Mesendoderm (in vitro differentiated cells): ENCODE data around the gene NID2.

Source experiments
- DNase-seq: peaks from one replicate; pipeline ENCODE4 v3.0.0; 2013
- H2AK5ac ChIP-seq: 2 replicates; pipeline ENCODE4 v1.6.1; 2013; ENCODE audit warnings: low read length, inconsistent platforms
- H2BK120ac ChIP-seq: 2 replicates; pipeline ENCODE4 v1.6.1; 2013; ENCODE audit warnings: low read depth, mild to moderate bottlenecking, low read length, moderate library complexity, mixed read lengths
- H2BK15ac ChIP-seq: replicated peaks from 2 replicates; pipeline ENCODE4 v1.6.1; 2013; ENCODE audit warnings: low read depth, mild to moderate bottlenecking, moderate library complexity
- H2BK5ac ChIP-seq: 2 replicates; pipeline ENCODE4 v1.6.1; 2013; ENCODE audit warnings: low read length, inconsistent platforms
- H3K18ac ChIP-seq: 2 replicates; pipeline ENCODE4 v1.6.1; 2013; ENCODE audit warnings: mild to moderate bottlenecking, low read length, mixed read lengths
- H3K23ac ChIP-seq: one replicate; pipeline ENCODE4 v1.6.1; 2013; ENCODE audit warnings: low read length
- H3K27ac ChIP-seq: 2 replicates; pipeline ENCODE4 v1.5.1; 2013; ENCODE audit warnings: low read depth, mild to moderate bottlenecking, inconsistent platforms, low read length, moderate library complexity
- H3K27me3 ChIP-seq: 2 replicates; pipeline ENCODE4 v1.6.1; 2013; ENCODE audit warnings: low read length, control low read depth, mild to moderate bottlenecking, inconsistent platforms; ENCODE audit not compliant: insufficient read depth, poor library complexity
- H3K36me3 ChIP-seq: 2 replicates; pipeline ENCODE4 v1.6.1; 2013; ENCODE audit warnings: low read length, inconsistent platforms; ENCODE audit not compliant: control insufficient read depth, insufficient read depth
- H3K4ac ChIP-seq: one replicate; pipeline ENCODE4 v1.6.1; 2013; ENCODE audit warnings: low read depth, mild to moderate bottlenecking, low read length, moderate library complexity
- H3K4me1 ChIP-seq: 2 replicates; pipeline ENCODE4 v1.6.1; 2013; ENCODE audit warnings: low read depth, low read length, inconsistent platforms; ENCODE audit not compliant: control insufficient read depth
- H3K4me2 ChIP-seq: 2 replicates; pipeline ENCODE4 v1.6.1; 2013; ENCODE audit warnings: low read length
- H3K4me3 ChIP-seq: 2 replicates; pipeline ENCODE4 v1.5.1; 2013; ENCODE audit warnings: mild to moderate bottlenecking, low read length
- H3K56ac ChIP-seq: one replicate; pipeline ENCODE4 v1.6.1; 2013; ENCODE audit warnings: low read length
- H3K79me1 ChIP-seq: 2 replicates; pipeline ENCODE4 v1.6.1; 2013; ENCODE audit warnings: low read length, inconsistent platforms
- H3K79me2 ChIP-seq: 2 replicates; pipeline ENCODE4 v1.6.1; 2013; ENCODE audit warnings: mild to moderate bottlenecking, low read length; ENCODE audit not compliant: control insufficient read depth, insufficient read depth
- H3K9ac ChIP-seq: 2 replicates; pipeline ENCODE4 v1.6.1; 2013; ENCODE audit warnings: low read length, inconsistent platforms
- H4K5ac ChIP-seq: one replicate; pipeline ENCODE4 v1.6.1; 2013; ENCODE audit warnings: low read length
- H4K8ac ChIP-seq: one replicate; pipeline ENCODE4 v1.6.1; 2013; ENCODE audit warnings: low read depth, mild to moderate bottlenecking, control low read depth, low read length, moderate library complexity
- WGBS: extraction: QIAGEN DNeasy Blood & Tissue Kit; methylation state at CpG from one replicate; pipeline ENCODE4 v1.1.7; 2013; ENCODE audit warnings: low lambda C conversion rate, missing lambda C conversion rate; ENCODE audit not compliant: insufficient coverage; ENCODE audit errors: extremely low coverage; 5-methylcytosine and 5-hydroxymethylcytosine counted together

NID2 gene

DNA sequence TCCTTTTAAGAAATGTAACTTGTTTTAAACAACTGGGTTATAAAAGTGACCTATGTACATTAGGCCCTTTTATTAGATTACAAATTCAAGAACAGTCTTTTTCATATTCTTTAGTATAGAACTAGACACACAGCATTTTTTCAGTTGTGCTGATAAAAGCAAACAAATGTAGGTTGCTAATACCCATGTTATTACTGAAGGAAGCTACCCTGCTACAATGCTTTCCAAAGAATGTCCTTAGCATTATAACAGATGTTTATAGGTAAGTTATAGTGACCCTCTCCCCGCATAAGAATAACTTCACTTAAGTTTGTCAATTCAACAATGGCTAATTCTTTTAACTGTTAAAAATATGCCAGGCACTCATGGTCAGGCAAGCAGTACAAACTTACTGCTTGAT is 61.6 kb downstream of the NID2 start:
- H3K79me1 ChIP-seq, result peaks cover 2% of the 10 kb centered on the region
- H3K23ac ChIP-seq, result no peak overlapping the region
- no peaks in the 10 kb centered on the region for H3K4me1 ChIP-seq
- H2BK5ac ChIP-seq, result no peak overlapping the region
- DNase-seq, result no peak
- no peaks in the 10 kb centered on the region for H3K27me3 ChIP-seq
- H3K4ac ChIP-seq, result no peak overlapping the region
- no peak overlapping the region for H4K5ac ChIP-seq
- no peak overlapping the region for H2AK5ac ChIP-seq
- H3K4me2 ChIP-seq, result no peak overlapping the region
- H2BK120ac ChIP-seq, result no peak overlapping the region
- no peak overlapping the region for H3K9ac ChIP-seq
- no peak overlapping the region for H4K8ac ChIP-seq
- H3K36me3 ChIP-seq, result peaks cover 15% of the 10 kb centered on the region
- no peak overlapping the region for H3K27ac ChIP-seq
- no peak overlapping the region for H3K18ac ChIP-seq
- no CpG with 5 or more reads among the region's 1 CpG for WGBS
- no peak overlapping the region for H3K4me3 ChIP-seq
- H3K79me2 ChIP-seq, result no peaks in the 10 kb centered on the region
- no peak overlapping the region for H3K56ac ChIP-seq
- no peak overlapping the region for H2BK15ac ChIP-seq

DNA sequence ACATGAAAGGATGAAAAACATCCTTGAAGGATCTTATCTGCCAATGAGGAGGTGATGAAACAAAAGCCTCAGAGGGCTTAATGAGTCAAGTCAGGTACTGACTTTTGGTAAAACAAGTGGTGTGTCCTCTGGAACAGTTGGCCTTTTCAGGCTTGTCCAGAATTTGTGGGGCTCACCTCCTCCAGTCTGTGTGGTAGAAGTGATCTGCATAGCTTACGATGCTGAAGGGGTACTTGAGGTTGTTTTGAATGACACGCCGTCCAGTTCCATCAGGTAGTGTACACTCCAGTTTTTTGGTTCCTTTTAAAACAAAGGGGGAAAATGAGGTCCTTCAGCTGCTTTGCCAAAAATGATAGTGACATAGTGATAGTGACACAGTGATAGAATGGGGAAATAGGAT is 62.5 kb downstream of the NID2 start:
- Histone ChIP-seq H3K4me2 (no peak overlapping the region), H3K18ac (no peak overlapping the region), H3K27me3 (no peaks in the 10 kb centered on the region), H3K4me3 (no peak overlapping the region), H3K27ac (no peak overlapping the region), H3K36me3 (peaks cover 11% of the 10 kb centered on the region), H2BK120ac (no peak overlapping the region), H3K4me1 (no peaks in the 10 kb centered on the region), H2BK5ac (no peak overlapping the region), H3K79me2 (no peaks in the 10 kb centered on the region), H4K8ac (no peak overlapping the region), H4K5ac (no peak overlapping the region), H3K79me1 (peaks cover 2% of the 10 kb centered on the region), H2AK5ac (no peak overlapping the region), H2BK15ac (no peak overlapping the region), H3K23ac (no peak overlapping the region), H3K9ac (no peak overlapping the region), H3K4ac (no peak overlapping the region), H3K56ac (no peak overlapping the region)
- no CpG with 5 or more reads among the region's 3 CpGs for WGBS
- no peak for DNase-seq

DNA sequence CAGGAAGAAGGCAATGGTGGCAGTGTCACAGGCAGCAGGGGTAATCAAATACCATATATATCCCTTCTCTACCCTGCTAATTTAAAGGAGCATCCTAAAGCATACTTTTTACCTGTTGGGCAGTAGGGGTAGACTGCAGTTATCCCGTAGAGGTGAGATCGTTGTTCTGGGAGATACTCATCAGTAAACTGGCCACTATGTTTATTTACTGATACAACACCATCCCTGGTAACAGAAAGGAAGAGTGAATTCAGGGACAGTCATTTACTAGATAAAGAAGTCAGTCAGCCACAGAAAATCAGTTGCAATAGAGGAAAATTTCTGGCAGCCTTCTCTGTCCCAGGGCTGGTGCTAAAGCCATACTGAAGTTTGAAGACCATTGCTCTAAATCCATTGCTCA is 63.2 kb downstream of the NID2 start:
- Histone ChIP-seq H3K27me3 (no peaks in the 10 kb centered on the region), H3K4ac (no peak overlapping the region), H3K4me2 (no peak overlapping the region), H3K23ac (no peak overlapping the region), H2AK5ac (no peak overlapping the region), H3K56ac (no peak overlapping the region), H2BK15ac (no peak overlapping the region), H4K5ac (no peak overlapping the region), H3K79me2 (no peaks in the 10 kb centered on the region), H3K9ac (no peak overlapping the region), H3K79me1 (peaks cover 2% of the 10 kb centered on the region), H3K27ac (no peak overlapping the region), H4K8ac (no peak overlapping the region), H3K36me3 (peaks cover 10% of the 10 kb centered on the region), H3K18ac (no peak overlapping the region), H2BK5ac (no peak overlapping the region), H2BK120ac (no peak overlapping the region), H3K4me1 (no peaks in the 10 kb centered on the region), H3K4me3 (no peak overlapping the region)
- WGBS, result no CpG with 5 or more reads among the region's 2 CpGs
- no peak for DNase-seq

DNA sequence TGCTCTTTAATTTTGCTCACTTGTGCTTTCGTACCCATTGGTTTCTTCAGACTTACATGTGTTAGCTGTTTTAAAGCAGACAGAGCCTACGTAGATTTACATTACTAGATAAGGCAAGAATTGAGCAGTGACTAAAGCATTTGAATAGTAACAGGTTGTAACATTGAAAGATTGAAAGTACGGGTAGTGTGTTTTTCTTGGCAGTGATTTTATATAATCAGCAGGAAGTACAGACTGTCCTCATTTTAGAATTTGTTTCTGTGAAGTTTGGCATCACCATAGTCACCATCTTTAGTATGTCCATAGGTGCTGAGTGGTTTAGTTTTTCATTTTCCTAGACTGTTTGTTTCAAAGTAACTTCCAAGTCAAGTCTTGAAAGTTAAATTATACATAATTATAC is 65.5 kb downstream of the NID2 start:
- 100% methylated on average over 1 of the region's 3 CpGs for WGBS
- H3K23ac ChIP-seq, result no peak overlapping the region
- no peak overlapping the region for H2AK5ac ChIP-seq
- H4K8ac ChIP-seq, result no peak overlapping the region
- H2BK120ac ChIP-seq, result no peak overlapping the region
- no peak for DNase-seq
- H3K4ac ChIP-seq, result no peak overlapping the region
- peaks cover 2% of the 10 kb centered on the region for H3K79me1 ChIP-seq
- no peaks in the 10 kb centered on the region for H3K4me1 ChIP-seq
- no peaks in the 10 kb centered on the region for H3K27me3 ChIP-seq
- no peak overlapping the region for H2BK15ac ChIP-seq
- no peaks in the 10 kb centered on the region for H3K79me2 ChIP-seq
- H3K4me3 ChIP-seq, result no peak overlapping the region
- H4K5ac ChIP-seq, result no peak overlapping the region
- H2BK5ac ChIP-seq, result no peak overlapping the region
- H3K9ac ChIP-seq, result no peak overlapping the region
- H3K4me2 ChIP-seq, result no peak overlapping the region
- H3K36me3 ChIP-seq, result peaks cover 9% of the 10 kb centered on the region
- H3K56ac ChIP-seq, result no peak overlapping the region
- H3K18ac ChIP-seq, result no peak overlapping the region
- no peak overlapping the region for H3K27ac ChIP-seq

DNA sequence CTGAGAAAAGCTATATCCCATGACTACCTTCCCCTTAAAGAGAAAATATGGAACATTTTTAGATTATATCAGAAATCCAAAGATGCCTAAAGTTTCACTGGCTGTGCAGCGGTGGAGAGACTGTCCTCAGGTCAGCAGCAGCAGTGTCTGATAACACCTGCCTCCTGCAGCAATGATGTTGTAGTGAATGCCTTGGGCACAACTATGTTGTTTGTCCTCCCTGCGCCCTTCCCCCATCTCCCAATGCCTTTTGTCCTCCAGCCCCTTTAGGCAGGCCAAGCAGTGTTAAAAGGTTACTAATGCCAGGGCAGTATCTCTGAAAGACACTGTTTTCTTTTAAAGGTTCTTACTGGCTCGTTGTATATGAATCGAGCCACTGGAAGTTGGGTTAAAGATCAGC is 66.3 kb downstream of the NID2 start:
- Histone ChIP-seq H3K4ac (no peak overlapping the region), H3K79me1 (peaks cover 2% of the 10 kb centered on the region), H3K4me1 (no peaks in the 10 kb centered on the region), H3K27ac (no peak overlapping the region), H3K4me3 (no peak overlapping the region), H3K18ac (no peak overlapping the region), H2BK5ac (no peak overlapping the region), H3K9ac (no peak overlapping the region), H2BK120ac (no peak overlapping the region), H4K8ac (no peak overlapping the region), H3K23ac (no peak overlapping the region), H4K5ac (no peak overlapping the region), H2BK15ac (no peak overlapping the region), H3K56ac (no peak overlapping the region), H3K27me3 (no peaks in the 10 kb centered on the region), H2AK5ac (no peak overlapping the region), H3K79me2 (no peaks in the 10 kb centered on the region), H3K4me2 (no peak overlapping the region), H3K36me3 (peaks cover 7% of the 10 kb centered on the region)
- DNase-seq, result no peak
- WGBS, result no CpG with 5 or more reads among the region's 4 CpGs

DNA sequence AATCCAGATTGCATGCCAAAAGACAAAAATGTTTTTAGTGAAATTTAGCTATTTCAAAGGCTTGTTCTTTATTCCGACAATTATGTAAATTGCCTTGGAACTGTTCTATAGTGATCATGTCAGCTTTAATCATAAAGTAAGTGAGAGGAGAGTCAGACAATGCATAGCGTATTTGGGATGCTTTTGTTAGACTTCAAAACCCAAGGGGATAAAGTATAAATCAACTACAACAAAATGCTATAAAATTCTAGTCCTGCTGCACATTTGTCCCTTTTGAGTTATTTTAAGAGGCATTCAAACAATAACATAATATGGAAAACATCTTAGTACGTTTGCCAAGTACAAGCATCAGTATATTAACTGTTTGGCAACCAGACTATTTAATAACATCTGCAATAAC is 68.2 kb downstream of the NID2 start:
- Histone ChIP-seq H3K4me3 (no peak overlapping the region), H3K4me2 (no peak overlapping the region), H3K23ac (no peak overlapping the region), H2AK5ac (no peak overlapping the region), H3K9ac (no peak overlapping the region), H2BK120ac (no peak overlapping the region), H2BK5ac (no peak overlapping the region), H3K36me3 (peaks cover 3% of the 10 kb centered on the region), H3K27me3 (no peaks in the 10 kb centered on the region), H3K56ac (no peak overlapping the region), H3K79me2 (no peaks in the 10 kb centered on the region), H3K27ac (no peak overlapping the region), H3K4ac (no peak overlapping the region), H3K79me1 (peaks cover 2% of the 10 kb centered on the region), H3K18ac (no peak overlapping the region), H3K4me1 (no peaks in the 10 kb centered on the region), H4K8ac (no peak overlapping the region), H4K5ac (no peak overlapping the region), H2BK15ac (no peak overlapping the region)
- no CpG with 5 or more reads among the region's 3 CpGs for WGBS
- no peak for DNase-seq
